GM21515 (cell line): ENCODE data around the gene MRPL41.
"Not testable (repeated sequence)": the region's sequence is repeated elsewhere in the genome, so short reads cannot be mapped to it uniquely, and the experiment has no call there.

ENCODE experiments used
- ATAC-seq: cut with Tn5 transposase; IDR thresholded peaks from one replicate; pipeline ENCODE4 v1.9.1; 2021; ENCODE audit not compliant: unreplicated experiment

Gene MRPL41

DNA sequence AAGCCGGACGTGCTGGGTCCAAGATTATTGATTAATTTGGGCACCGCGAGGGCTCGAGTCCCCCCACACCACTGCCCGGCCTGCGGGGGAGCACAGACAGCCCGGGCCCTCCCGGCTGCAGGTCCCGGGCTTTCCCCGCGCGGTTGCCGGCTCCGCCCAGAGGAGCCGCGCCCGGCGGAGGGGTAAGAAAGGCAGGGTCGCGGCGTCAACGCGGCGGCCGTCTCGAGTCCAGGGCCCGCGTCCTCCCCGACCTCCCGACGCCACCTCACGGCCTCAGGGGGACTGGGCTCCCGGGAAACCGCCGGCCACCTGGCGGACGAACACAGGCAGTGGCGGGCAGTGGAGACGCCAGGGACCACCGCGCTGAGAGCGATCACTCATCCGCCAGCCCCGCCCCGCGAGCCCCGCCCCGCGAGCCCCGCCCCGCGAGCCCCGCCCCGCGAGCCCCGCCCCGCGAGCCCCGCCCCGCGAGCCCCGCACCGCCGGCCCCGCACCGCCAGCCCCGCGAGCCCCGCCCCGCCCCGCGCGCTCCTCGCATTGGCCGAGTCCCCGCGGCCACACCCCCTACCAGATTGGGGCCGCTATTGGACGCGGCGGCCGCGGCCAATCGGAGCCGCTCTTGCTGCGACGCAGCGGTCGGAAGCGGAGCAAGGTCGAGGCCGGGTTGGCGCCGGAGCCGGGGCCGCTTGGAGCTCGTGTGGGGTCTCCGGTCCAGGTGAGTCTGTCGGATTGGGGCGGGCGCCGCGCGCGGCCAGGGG, at the start of gene MRPL41:
MRPL41 (plus strand) TSS at position 616 of the 758 bp plus-strand sequence. CDS start 203 bp downstream, outside the sequence.
- peak; percentile 80 for ATAC-seq

DNA sequence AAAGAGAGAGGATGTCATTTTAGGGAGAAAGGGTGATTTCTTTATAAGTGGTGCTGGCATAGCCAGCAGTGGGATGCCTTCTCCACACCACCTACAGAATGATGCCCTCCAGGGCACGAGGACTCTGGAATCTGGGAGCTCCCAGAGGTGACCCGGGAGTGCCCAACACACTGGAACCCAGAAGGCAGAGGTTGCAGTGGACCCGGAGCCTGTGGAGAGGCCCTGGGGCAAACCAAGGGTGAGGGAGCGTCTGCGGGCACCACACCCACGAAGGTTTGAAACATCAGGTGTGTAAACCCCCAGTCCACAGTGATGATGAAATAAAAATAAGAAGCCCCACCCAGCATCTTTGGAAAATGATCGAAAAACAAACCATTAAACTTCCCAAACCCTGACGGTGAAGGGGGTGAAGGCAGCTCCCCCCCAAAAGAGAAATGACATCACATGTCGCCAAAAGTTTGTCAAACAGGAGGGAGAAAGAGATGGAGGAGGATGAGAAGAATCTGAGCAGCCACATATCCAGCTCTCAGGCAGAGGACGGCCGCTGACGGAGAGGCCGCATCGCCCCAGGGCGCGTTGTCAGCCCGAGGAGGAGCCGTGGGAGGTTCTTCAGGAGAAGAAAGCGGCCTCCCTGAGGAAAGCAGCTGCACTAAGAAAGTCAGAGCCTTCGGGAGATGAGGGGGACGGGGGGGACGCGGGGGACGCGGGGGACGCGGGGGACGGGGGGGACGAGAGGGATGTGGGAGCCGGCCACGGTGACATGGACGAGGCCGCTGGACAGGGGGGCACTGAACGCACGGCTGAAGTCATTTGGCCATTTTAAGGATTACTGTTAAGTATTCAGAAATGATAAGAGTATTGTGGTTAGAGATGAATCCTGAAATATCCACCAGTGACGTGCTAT, 49.4 kb upstream of the MRPL41 start:
- ATAC-seq: no peak

GRCh38 chr9:137504432-137504777, 47.3 kb upstream of the MRPL41 start:
- ATAC-seq: no peak

DNA sequence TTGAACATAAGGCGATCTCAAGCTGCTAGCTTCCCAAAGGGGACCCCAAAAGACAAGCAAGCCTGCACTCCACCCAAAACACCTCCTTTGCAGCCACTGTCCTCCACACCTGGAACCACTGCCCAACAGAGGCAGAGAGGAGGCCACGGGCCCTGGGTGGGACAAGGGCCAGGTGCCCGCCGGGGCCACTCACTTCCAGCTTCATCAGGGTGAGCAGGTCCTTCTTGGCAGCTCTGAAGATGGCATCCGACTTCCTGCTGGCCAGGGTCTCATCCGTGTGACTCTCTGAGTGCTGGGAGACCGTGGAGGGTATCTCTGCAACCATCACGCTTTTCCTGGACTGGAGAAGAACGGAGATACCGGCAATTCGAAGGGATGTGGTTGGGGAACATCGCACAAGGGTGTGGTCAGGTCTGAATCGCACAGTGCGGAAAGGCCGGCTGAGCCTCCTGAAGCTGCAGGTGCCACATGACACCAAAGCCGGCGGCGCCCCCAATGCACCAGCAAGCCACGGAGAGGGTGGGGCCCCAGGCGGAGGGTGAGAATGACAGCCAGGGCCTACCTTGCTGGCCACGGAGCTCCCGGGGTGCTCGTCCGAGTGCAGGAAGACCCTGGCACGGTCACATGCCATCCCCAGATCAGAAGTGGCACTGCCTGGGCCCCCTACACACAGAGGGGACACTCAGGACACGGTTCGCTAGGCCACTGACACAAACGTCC, 46.1 kb upstream of the MRPL41 start:
- no peak for ATAC-seq

DNA sequence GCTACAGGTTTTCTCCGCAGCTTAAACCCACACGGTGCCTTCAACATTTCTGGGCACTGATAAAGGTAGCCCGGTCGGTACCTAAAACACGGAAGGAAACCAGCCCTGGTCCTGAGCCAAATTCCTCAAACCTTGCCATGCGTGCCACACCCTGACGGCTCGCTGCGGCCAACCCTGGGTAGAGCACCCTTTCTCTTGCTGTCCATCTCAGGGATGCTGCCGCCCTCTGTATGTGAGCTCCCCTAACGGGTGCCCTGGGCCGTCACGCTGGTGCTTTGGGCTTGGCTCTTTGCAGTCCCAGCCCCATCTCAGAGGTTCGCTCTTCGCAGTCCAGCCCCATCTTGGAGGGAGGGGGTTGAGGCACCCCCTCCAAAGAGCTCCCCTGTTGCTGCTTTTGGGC, 45.4 kb upstream of the MRPL41 start:
- ATAC-seq: no peak

DNA sequence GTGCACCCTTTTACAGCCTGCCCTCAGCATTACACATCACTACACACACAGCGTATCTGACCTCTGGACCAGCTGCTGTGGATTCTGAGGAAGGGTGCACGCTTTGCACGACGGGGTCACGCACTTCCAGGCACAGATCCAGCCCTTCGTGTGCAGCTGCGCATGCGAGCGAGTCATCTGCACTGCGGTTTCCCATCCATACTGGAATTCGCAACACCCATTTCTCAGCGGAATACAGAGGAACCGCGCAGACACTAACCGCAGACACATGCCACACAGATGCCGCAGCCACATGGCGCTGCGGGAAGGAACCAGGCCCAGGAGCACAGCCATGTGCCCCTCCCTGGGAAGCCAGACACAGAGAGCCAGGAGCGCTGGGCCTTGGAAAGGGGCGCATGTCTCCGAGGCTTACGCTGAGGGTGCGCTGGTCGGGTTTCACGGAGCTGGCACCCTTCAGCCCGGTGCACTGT, 44.9 kb upstream of the MRPL41 start:
- no peak for ATAC-seq

DNA sequence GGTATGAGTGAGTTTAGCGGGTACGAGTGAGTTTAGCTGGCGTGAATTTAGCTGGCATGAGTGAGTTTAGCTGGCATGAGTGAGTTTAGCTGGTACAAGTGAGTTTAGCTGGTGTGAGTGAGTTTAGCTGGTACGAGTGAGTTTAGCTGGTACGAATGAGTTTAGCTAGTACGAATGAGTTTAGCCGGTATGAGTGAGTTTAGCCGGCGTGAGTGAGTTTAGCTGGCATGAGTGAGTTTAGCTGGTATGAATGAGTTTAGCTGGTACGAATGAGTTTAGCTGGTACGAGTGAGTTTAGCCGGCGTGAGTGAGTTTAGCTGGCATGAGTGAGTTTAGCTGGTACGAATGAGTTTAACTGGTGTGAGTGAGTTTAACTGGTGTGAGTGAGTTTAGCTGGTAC, 42.5 kb upstream of the MRPL41 start:
- ATAC-seq: no peak

- ATAC-seq: not testable (repeated sequence)
Measured at GRCh38 chr9:137511126-137511525, 40.6 kb upstream of the MRPL41 start.

DNA sequence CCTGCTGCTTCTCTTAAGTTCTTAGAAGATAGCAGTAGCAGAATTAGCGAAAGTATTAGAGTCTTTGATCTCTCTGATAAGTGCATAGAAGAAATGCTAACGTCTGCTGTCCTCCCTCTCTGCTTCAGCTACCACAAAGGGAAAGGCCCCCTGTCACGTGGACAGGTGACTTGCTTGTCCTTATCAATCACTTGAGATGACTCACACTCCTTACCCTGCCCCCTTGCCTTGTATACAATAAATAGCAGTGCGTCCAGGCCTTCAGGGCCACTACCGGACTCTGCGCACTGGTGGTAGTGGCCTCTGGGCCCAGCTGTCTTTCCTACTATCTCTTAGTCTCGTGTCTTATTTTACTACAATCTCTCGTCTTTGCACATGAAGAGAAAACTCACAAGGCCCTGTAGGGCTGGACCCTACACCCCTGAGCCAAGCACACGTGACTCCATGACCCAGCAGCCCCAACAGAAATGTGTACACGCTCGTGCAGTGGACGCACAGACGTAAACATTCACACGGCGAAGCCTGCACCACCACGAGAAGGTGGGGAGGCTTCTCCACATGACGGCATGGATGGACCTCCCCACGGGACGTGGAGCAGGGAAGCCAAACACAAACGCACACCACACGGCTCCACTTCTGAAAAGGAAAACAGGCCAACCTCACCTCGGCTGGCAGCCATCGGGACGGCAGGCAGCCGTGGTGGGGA, 39.8 kb upstream of the MRPL41 start:
- no peak for ATAC-seq

- ATAC-seq: not testable (repeated sequence)
Measured at GRCh38 chr9:137513136-137513535, 38.5 kb upstream of the MRPL41 start.

DNA sequence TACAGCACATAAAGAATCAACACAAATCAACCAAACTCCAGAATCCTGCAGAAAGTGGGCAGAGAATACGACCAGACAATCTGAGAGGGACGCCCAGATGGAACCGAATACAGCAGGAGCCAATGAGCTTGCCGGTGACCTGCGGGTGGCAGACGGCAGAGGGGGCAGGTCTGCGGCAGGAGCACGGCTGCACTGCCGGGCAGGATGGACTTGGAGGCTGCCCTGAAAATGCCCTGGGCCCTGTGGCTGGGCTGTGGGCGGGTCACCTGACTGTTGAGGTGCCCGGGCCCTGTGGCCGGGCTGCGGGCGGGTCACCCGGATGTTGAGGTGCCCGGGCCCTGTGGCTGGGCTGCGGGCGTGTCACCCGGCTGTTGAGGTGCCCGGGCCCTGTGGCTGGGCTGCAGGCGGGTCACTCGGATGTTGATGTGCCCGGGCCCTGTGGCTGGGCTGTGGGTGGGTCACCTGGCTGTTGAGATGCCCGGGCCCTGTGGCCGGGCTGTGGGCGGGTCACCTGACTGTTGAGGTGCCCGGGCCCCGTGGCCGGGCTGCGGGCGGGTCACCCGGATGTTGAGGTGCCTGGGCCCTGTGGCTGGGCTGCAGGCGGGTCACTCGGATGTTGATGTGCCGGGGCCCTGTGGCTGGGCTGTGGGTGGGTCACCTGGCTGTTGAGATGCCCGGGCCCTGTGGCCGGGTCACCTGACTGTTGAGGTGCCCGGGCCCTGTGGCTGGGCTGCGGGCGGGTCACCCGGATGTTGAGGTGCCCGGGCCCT, 37.7 kb upstream of the MRPL41 start:
- not testable (repeated sequence) for ATAC-seq

- no peak for ATAC-seq
Measured at GRCh38 chr9:137514691-137515337, 36.9 kb upstream of the MRPL41 start.

DNA sequence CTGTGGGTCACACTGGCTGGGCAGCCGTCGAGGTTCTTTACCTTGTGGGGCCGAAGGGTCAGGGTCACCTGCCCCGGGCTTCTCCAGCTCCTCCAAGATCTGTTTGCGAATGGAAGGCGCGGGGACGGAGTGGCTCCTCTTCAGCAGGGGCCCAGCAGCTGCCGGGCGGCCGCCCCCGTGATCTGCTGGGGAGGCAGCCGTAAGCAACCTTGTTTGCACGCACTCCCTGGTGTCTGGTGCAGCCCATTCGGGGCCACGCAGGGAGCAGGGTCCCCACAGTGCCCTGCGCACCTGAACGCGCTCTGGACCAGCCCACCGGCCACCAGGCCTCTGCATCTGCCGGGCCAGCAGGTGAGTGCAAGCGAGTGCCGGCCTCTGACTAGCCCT, 36.3 kb upstream of the MRPL41 start:
- ATAC-seq: no peak

GRCh38 chr9:137516144-137516917, 35.3 kb upstream of the MRPL41 start:
- no peak for ATAC-seq

GRCh38 chr9:137518661-137519459, 32.8 kb upstream of the MRPL41 start:
- not testable (repeated sequence) for ATAC-seq

DNA sequence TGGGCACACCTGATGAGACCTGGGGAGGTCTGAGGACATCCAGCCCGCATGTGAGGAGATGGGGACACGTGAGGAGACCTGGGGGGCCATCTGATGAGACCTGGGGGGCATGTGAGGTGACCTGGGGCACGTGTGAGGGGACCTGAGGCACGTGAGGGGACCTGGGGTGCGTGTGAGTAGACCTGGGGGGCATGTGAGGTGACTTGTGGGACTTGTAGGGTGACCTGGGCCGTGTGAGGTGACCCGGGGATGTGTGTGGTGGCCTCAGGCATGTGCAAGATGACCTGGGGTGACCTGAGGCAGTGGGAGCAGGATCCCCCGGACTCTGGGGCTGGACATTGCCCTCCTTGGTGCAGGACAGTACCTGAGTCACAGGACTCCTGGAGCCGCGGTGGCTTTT, 32.1 kb upstream of the MRPL41 start:
- no peak for ATAC-seq

GRCh38 chr9:137520614-137521404, 30.9 kb upstream of the MRPL41 start:
- no peak for ATAC-seq
